Measurements from ENCODE around the gene NHERF1. TPM values are rescaled to one million over a fixed set of nuclear protein-coding genes. Genes with fewer than 3 reads are reported as not detected.
A peak's percentile ranks its signal among the peaks of the same experiment; 100 is the strongest.

NHERF1 gene
- total and polyA plus RNA-seq, 2 donors (not counting 1 experiment from before 2014, with no cell fraction given), result 56.2 to 81.8 TPM

DNA sequence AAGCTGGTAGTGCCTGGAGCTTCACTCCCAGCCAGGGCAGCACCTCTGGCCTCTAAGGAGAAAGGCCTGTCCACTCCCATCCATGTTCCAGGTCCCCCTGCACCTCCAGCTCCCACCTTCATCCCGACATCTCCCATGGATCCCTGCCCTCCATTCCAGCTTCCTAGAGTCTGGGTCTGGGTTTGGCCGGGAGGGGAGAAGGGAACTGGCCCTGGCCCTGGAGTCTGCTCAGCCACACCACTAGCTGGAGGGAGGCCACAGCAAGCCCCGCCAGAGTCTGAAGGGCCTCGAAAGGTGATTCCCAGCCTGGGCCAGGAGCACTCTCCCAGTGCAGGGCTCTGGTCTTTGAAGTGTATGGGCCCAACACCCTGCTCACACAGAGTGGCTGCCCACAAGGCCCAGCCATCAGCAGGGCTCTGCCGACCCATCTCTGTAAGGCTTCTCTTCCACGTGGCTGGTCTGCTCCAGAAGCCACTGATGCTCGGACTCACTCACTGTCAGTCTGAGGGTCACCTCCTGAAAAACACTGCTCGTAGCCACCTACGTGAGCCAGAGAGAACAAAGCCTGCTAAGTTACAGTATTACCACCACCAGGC is 23.0 kb downstream of the NHERF1 start:
- Mint-ChIP-seq H3K4me1 (peaks cover 24% of the 10 kb centered on the region), H3K9me3 (ENCODE audit: insufficient read depth) (no peaks in the 10 kb centered on the region), H3K4me3 (no peak overlapping the region), H3K27me3 (no peaks in the 10 kb centered on the region), H3K27ac (peak overlapping the region; percentile 46)
- Histone ChIP-seq H3K4me2 (replicated peaks; ENCODE audit: low read depth, low read length, poor library complexity, severe bottlenecking) (no peak overlapping the region), H2AFZ (ENCODE audit: insufficient read depth, low read depth, low read length, poor library complexity, severe bottlenecking) (no peak overlapping the region), H3K27me3 (replicated peaks in 1 of 4; ENCODE audit: control extremely low read depth in 1 of 4, control insufficient read depth in 3 of 4, insufficient read depth in 4 of 4, low read length in 3 of 4) (no peaks in the 10 kb centered on the region), H3K9ac (ENCODE audit: low read length) (no peak overlapping the region), H3K9me3 (ENCODE audit: control extremely low read depth in 1 of 3, control insufficient read depth in 2 of 3, insufficient read depth in 1 of 3, low read length in 2 of 3) (no peaks in the 10 kb centered on the region), H4K20me1 (ENCODE audit: control insufficient read depth, insufficient read depth, low read length, poor library complexity, severe bottlenecking) (peaks cover 45% of the 10 kb centered on the region), H3K79me2 (ENCODE audit: control insufficient read depth, insufficient read depth, low read length) (peaks cover 17% of the 10 kb centered on the region), H3K27ac (ENCODE audit: low read length in 2 of 2) (no peak overlapping the region), H3K36me3 (replicated peaks in 1 of 2; ENCODE audit: control extremely low read depth in 1 of 2, control insufficient read depth in 1 of 2, extremely low read depth in 1 of 2, insufficient read depth in 2 of 2, low read length in 1 of 2) (peaks cover 1 to 67% of the 10 kb centered on the region in 2 experiments), H3K4me3 (ENCODE audit: control extremely low read depth in 1 of 5, extremely low read depth in 1 of 5, insufficient read depth in 1 of 5, low read depth in 2 of 5, low read length in 4 of 5) (no peak overlapping the region), H3K4me1 (ENCODE audit: control insufficient read depth in 2 of 2, insufficient read depth in 2 of 2, low read length in 2 of 2) (peaks cover 7 to 9% of the 10 kb centered on the region in 2 donors)
- ChIA-PET POLR2A (interaction anchor here (0.6 to 1.3 kb wide), 4 partner anchors 21 to 114 kb away, joined by 5 to 7 read pairs (median 6); no protein-coding TSS in a partner anchor), CTCF (interaction anchor here (0.5 to 9.5 kb wide), 27 partner anchors 8 to 1968 kb away, joined by 3 to 191 read pairs (median 4); partner anchors contain the start of genes NHERF1 and RAB37)
- DNase-seq (no peak), ATAC-seq (ENCODE audit: low read depth) (no peak)
- intact Hi-C loops (cut with micrococcal nuclease), result no loop called here
- TF ChIP-seq EZH2 (IDR thresholded peaks at IDR 0.05; ENCODE audit: borderline replicate concordance, insufficient read depth, low read depth, low read length, poor library complexity, severe bottlenecking), result no peak
- TF ChIP-seq, protein P1, sequence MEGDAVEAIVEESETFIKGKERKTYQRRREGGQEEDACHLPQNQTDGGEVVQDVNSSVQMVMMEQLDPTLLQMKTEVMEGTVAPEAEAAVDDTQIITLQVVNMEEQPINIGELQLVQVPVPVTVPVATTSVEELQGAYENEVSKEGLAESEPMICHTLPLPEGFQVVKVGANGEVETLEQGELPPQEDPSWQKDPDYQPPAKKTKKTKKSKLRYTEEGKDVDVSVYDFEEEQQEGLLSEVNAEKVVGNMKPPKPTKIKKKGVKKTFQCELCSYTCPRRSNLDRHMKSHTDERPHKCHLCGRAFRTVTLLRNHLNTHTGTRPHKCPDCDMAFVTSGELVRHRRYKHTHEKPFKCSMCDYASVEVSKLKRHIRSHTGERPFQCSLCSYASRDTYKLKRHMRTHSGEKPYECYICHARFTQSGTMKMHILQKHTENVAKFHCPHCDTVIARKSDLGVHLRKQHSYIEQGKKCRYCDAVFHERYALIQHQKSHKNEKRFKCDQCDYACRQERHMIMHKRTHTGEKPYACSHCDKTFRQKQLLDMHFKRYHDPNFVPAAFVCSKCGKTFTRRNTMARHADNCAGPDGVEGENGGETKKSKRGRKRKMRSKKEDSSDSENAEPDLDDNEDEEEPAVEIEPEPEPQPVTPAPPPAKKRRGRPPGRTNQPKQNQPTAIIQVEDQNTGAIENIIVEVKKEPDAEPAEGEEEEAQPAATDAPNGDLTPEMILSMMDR (IDR thresholded peaks at IDR 0.05), result no peak
- 96% methylated on average over 9 of the region's 9 CpGs for WGBS (ENCODE audit: insufficient coverage)

GRCh38 chr17:74772053-74772452 is 23.6 kb downstream of the NHERF1 start:
- Mint-ChIP-seq H3K27ac (no peak overlapping the region), H3K4me3 (no peak overlapping the region), H3K9me3 (ENCODE audit: insufficient read depth) (no peaks in the 10 kb centered on the region), H3K27me3 (no peaks in the 10 kb centered on the region), H3K4me1 (peaks cover 27% of the 10 kb centered on the region)
- H2AFZ ChIP-seq (ENCODE audit: insufficient read depth, low read depth, low read length, poor library complexity, severe bottlenecking), result no peak overlapping the region
- H3K36me3 ChIP-seq (replicated peaks in 1 of 2; ENCODE audit: control extremely low read depth in 1 of 2, control insufficient read depth in 1 of 2, extremely low read depth in 1 of 2, insufficient read depth in 2 of 2, low read length in 1 of 2), result peaks cover 1 to 63% of the 10 kb centered on the region in 2 experiments
- no peak for DNase-seq
- H3K27me3 ChIP-seq (replicated peaks in 1 of 4; ENCODE audit: control extremely low read depth in 1 of 4, control insufficient read depth in 3 of 4, insufficient read depth in 4 of 4, low read length in 3 of 4), result no peaks in the 10 kb centered on the region
- intact Hi-C loops (cut with micrococcal nuclease), result no loop called here
- no peak overlapping the region for H3K27ac ChIP-seq (ENCODE audit: low read length in 2 of 2)
- WGBS (ENCODE audit: insufficient coverage), result 94% methylated on average over 12 of the region's 13 CpGs
- H3K79me2 ChIP-seq (ENCODE audit: control insufficient read depth, insufficient read depth, low read length), result peaks cover 23% of the 10 kb centered on the region
- no peak overlapping the region for H3K9ac ChIP-seq (ENCODE audit: low read length)
- no peak overlapping the region for H3K4me3 ChIP-seq (ENCODE audit: control extremely low read depth in 1 of 5, extremely low read depth in 1 of 5, insufficient read depth in 1 of 5, low read depth in 2 of 5, low read length in 4 of 5)
- CTCF ChIA-PET, result interaction anchor here (1.4 to 9.5 kb wide), 9 partner anchors 8 to 393 kb away, joined by 4 to 191 read pairs (median 23); partner anchors contain the start of genes NHERF1 and RAB37
- peaks cover 12 to 15% of the 10 kb centered on the region in 2 donors for H3K4me1 ChIP-seq (ENCODE audit: control insufficient read depth in 2 of 2, insufficient read depth in 2 of 2, low read length in 2 of 2)
- H3K4me2 ChIP-seq (replicated peaks; ENCODE audit: low read depth, low read length, poor library complexity, severe bottlenecking), result no peak overlapping the region
- POLR2A ChIA-PET, result no interaction called here
- H3K9me3 ChIP-seq (ENCODE audit: control extremely low read depth in 1 of 3, control insufficient read depth in 2 of 3, insufficient read depth in 1 of 3, low read length in 2 of 3), result no peaks in the 10 kb centered on the region
- no peak for ATAC-seq (ENCODE audit: low read depth)
- no peak for TF ChIP-seq EZH2 (IDR thresholded peaks at IDR 0.05; ENCODE audit: borderline replicate concordance, insufficient read depth, low read depth, low read length, poor library complexity, severe bottlenecking)
- TF ChIP-seq, protein P1 (IDR thresholded peaks at IDR 0.05), result no peak
- H4K20me1 ChIP-seq (ENCODE audit: control insufficient read depth, insufficient read depth, low read length, poor library complexity, severe bottlenecking), result peaks cover 45% of the 10 kb centered on the region
